ENCODE results near the gene ZNF222. TPM values are rescaled to one million over a fixed set of nuclear protein-coding genes. Genes with fewer than 3 reads are reported as not detected.

Gene ZNF222
- total and polyA plus RNA-seq, 2 of the 8 experiments (the other 6 are each of a cell fraction or from before 2014, with no cell fraction given) = 1.7 to 3.4 TPM

- no peak overlapping the region for H2AK5ac ChIP-seq (ENCODE audit: low read depth, low read length)
- H2BK20ac ChIP-seq (ENCODE audit: low read length) = no peak overlapping the region
- TF ChIP-seq CTCF (IDR thresholded peaks at IDR 0.05; ENCODE audit: control extremely low read depth in 1 of 3, insufficient read depth in 1 of 3, low read depth in 1 of 3, low read length in 3 of 3) (peak in 2 of 3 experiments; percentile 43 to 47; a peak in 3 of 4 replicates), SUZ12 (IDR thresholded peaks at IDR 0.05; ENCODE audit: low read length) (no peak), EGR1 (IDR thresholded peaks at IDR 0.05; ENCODE audit: borderline replicate concordance, low read depth, low read length) (no peak), RAD21 (IDR thresholded peaks at IDR 0.05 in 1 of 2, conservative IDR thresholded peaks at IDR 0.05 in 1 of 2; ENCODE audit: low read depth in 2 of 2, low read length in 2 of 2) (peak; percentile 16 to 33; a peak in 3 of 4 replicates)
- peaks cover 0 to 2% (median 0%) of the 10 kb centered on the region in 4 experiments; a peak in 1 of 7 replicates for H3K4me1 ChIP-seq (replicated peaks in 1 of 4; ENCODE audit: control insufficient read depth in 3 of 4, insufficient read depth in 4 of 4, low read length in 3 of 4)
- H3K79me1 ChIP-seq (ENCODE audit: low read depth, low read length) = no peaks in the 10 kb centered on the region
- no peak overlapping the region for H2BK5ac ChIP-seq (ENCODE audit: low read depth, low read length)
- no peak overlapping the region for H3K27ac ChIP-seq (ENCODE audit: low read depth, low read length)
- H3K4me2 ChIP-seq (ENCODE audit: insufficient read depth in 1 of 2, low read depth in 2 of 2, low read length in 2 of 2) = no peak overlapping the region
- no peak overlapping the region for H3K23ac ChIP-seq (ENCODE audit: insufficient read length)
- DNase-seq (ENCODE audit: low read depth in 1 of 2, low spot score in 2 of 2) = no peak
- no peak overlapping the region for H2BK15ac ChIP-seq (ENCODE audit: low read length)
- H3K27me3 ChIP-seq (replicated peaks in 1 of 4; ENCODE audit: control insufficient read depth in 3 of 4, extremely low read depth in 1 of 4, insufficient read depth in 3 of 4, low read length in 3 of 4) = no peaks in the 10 kb centered on the region
- POLR2A ChIA-PET (ENCODE audit: partially characterized antibody) = no interaction called here
- H3K14ac ChIP-seq (ENCODE audit: insufficient read length) = no peak overlapping the region
- no peak overlapping the region for H4K91ac ChIP-seq (replicated peaks; ENCODE audit: insufficient read length, low read length)
- peaks cover 3% of the 10 kb centered on the region for H3K23me2 ChIP-seq (ENCODE audit: low read depth, low read length)
- CTCF ChIA-PET (ENCODE audit: partially characterized antibody) = no interaction called here
- H3K18ac ChIP-seq (ENCODE audit: extremely low read depth, low read length) = no peak overlapping the region
- H3K56ac ChIP-seq (replicated peaks; ENCODE audit: insufficient read length, low read depth, low read length) = no peak overlapping the region
- H4K8ac ChIP-seq (ENCODE audit: extremely low read depth, insufficient read depth, low read length) = no peak overlapping the region
- no peak overlapping the region for H2AFZ ChIP-seq (ENCODE audit: low read length)
- H3K9me3 ChIP-seq (ENCODE audit: insufficient read depth in 2 of 2, low read depth in 1 of 2, low read length in 1 of 2) = no peaks in the 10 kb centered on the region
- H3K36me3 ChIP-seq (ENCODE audit: control insufficient read depth in 2 of 4, insufficient read depth in 4 of 4, low read length in 3 of 4) = peaks cover 0 to 15% (median 7%) of the 10 kb centered on the region in 4 experiments; a peak in 3 of 8 replicates
- H4K20me1 ChIP-seq (replicated peaks in 1 of 2; ENCODE audit: control insufficient read depth in 1 of 2, insufficient read depth in 2 of 2, low read length in 2 of 2) = no peaks in the 10 kb centered on the region
- peaks cover 0 to 7% of the 10 kb centered on the region in 2 experiments; a peak in 2 of 4 replicates for H3K79me2 ChIP-seq (ENCODE audit: control insufficient read depth in 1 of 2, insufficient read depth in 2 of 2, low read length in 2 of 2)
- no peak overlapping the region for H2BK12ac ChIP-seq (ENCODE audit: low read depth, low read length)
- no peak overlapping the region for H3K9ac ChIP-seq (replicated peaks in 1 of 4; ENCODE audit: extremely low read depth in 1 of 4, low read depth in 3 of 4, low read length in 3 of 4)
- H4K5ac ChIP-seq (ENCODE audit: insufficient read length, low read depth, low read length) = no peak overlapping the region
- WGBS, 2 experiments (ENCODE audit: extremely low coverage in 1 of 2, insufficient coverage in 1 of 2, insufficient read length in 1 of 2, insufficient replicate concordance in 2 of 2, low coverage in 1 of 2, low lambda C conversion rate in 2 of 2, missing lambda C conversion rate in 1 of 2) = 92% methylated on average over 5 of the region's 5 CpGs; no CpG with 5 or more reads in 1 of the 2 experiments
- no peak overlapping the region for H3K4me3 ChIP-seq (ENCODE audit: extremely low read depth in 1 of 4, insufficient read depth in 2 of 4, low read depth in 3 of 4, low read length in 4 of 4)
- no peak overlapping the region for H2BK120ac ChIP-seq (replicated peaks; ENCODE audit: low read depth, low read length)
- no peak for FAIRE-seq
- H3K4ac ChIP-seq (replicated peaks; ENCODE audit: insufficient read length, low read depth, low read length) = no peak overlapping the region
Observed at GRCh38 chr19:44055870-44056269, 30.7 kb downstream of the ZNF222 start.

Measured in H1 (cell line).